Psoas muscle (tissue), 8 donors: ENCODE results near the gene CPTP. TPM values are rescaled to one million over a fixed set of nuclear protein-coding genes. Genes with fewer than 3 reads are reported as not detected.
A peak's percentile ranks its signal among the peaks of the same experiment; 100 is the strongest.

Experiments used
- ATAC-seq, 4 donors: fragments of 200-7000 bp; cut with Tn5 transposase; one replicate each; pipeline ENCODE4 v1.9.1; 2020; ENCODE audit warnings: moderate library complexity in 3 of 4, mild to moderate bottlenecking in 2 of 4
- DNase-seq, 2 donors: peaks; one replicate each; pipeline ENCODE4 v3.0.0-alpha.2; 2020
- H3K27ac ChIP-seq: fragments of 200-600 bp; one replicate; pipeline ENCODE4 v1.8.0; 2022
- H3K27me3 ChIP-seq, 3 donors: fragments of 200-600 bp in 1 of 3; one replicate each; pipeline versions ENCODE4 v1.6.1 to v1.8.0; 2013 to 2022; ENCODE audit warnings: low read length in 2 of 3, mild to moderate bottlenecking in 2 of 3, moderate library complexity in 1 of 3; ENCODE audit not compliant: insufficient read depth in 3 of 3
- H3K36me3 ChIP-seq, 2 donors: fragments of 200-600 bp in 1 of 2; one replicate each; pipeline versions ENCODE4 v1.6.1 to v1.8.0; 2013 to 2022; ENCODE audit warnings: low read depth in 1 of 2, mild to moderate bottlenecking in 1 of 2, moderate library complexity in 1 of 2; ENCODE audit not compliant: insufficient read depth in 1 of 2
- H3K4me1 ChIP-seq: fragments of 200-600 bp; one replicate; pipeline ENCODE4 v1.8.0; 2022
- H3K4me3 ChIP-seq: fragments of 200-600 bp; one replicate; pipeline ENCODE4 v1.8.0; 2022; ENCODE audit warnings: mild to moderate bottlenecking
- H3K9me3 ChIP-seq: fragments of 200-600 bp; one replicate; pipeline ENCODE4 v1.8.0; 2022
- CTCF ChIP-seq: fragments of 200-600 bp; IDR thresholded peaks from one replicate; pipeline ENCODE4 v1.8.0; 2022; ENCODE audit warnings: antibody characterized with exemption
- WGBS, 3 donors: extraction: QIAGEN DNeasy Blood & Tissue Kit; methylation state at CpG; one replicate each; pipeline versions ENCODE4 v1.1.6 to v1.1.7; 2013; 5-methylcytosine and 5-hydroxymethylcytosine counted together
- intact Hi-C, 2 donors: fragments of 100-400 bp; cut with DNase I; formaldehyde crosslinking; loops; one replicate each; pipeline versions ENCODE4 v1.11.0 to v1.14.2; 2022
- polyA plus RNA-seq, 3 donors: library from polyadenylated mRNA; stranded (reverse); fragments of 200-250 nt; gene quantifications; one replicate each; pipeline ENCODE4 v1.2.3, GENCODE V29; 2013
- total RNA-seq, 4 donors: library from RNA; stranded (reverse); fragmentation: NEBNext Ultra II Directional in 2 of 4; extraction: Animal tissue kit (Norgen Biotek cat#: 25700) in 2 of 4; gene quantifications; one replicate each; pipeline versions ENCODE4 v1.2.1 to v1.2.4, GENCODE V29; 2021 to 2023
- donor health status: healthy with polysubstance abuse.
- donor health status: DM: no; HTN: no; CAD: no; lungs with moderate emphysema.
- donor health status: Bipolar disorder and iron deficiency.
- donor health status: healthy.
- donor health status: DM: yes; HTN: yes; CAD: no.
- donor health status: DM: no; HTN: no; CAD: no.
- donor health status: DM: no; HTN: no; CAD: no.
- donor health status: DM: yes; HTN: yes; CAD: no.

CPTP gene
- total and polyA plus RNA-seq, 7 donors = 18.2 to 39.5 (median 31.3) TPM

GRCh38 chr1:1355416-1355815 is 30.8 kb downstream of the CPTP start:
- Histone ChIP-seq H3K27me3 (peaks cover 0 to 49% (median 3%) of the 10 kb centered on the region in 3 donors), H3K36me3 (peaks cover 0 to 4% of the 10 kb centered on the region in 2 donors), H3K9me3 (no peaks in the 10 kb centered on the region), H3K4me3 (peak overlapping the region; percentile 44), H3K27ac (no peak overlapping the region), H3K4me1 (peaks cover 21% of the 10 kb centered on the region)
- peak; percentile 54 to 71 for DNase-seq
- peak in 1 of 4 donors; percentile 12 for ATAC-seq
- no peak for TF ChIP-seq CTCF
- intact Hi-C loops = no loop called here
- WGBS, 3 donors = 3 to 12% (median 4%) methylated on average over 7 to 52 of the region's 52 CpGs

- ATAC-seq (no peak), DNase-seq (peak in 1 of 2 donors; percentile 49)
- 20 to 42% (median 26%) methylated on average over 7 to 8 of the region's 8 CpGs for WGBS, 3 donors
- intact Hi-C loops = no loop called here
- no peak for TF ChIP-seq CTCF
- Histone ChIP-seq H3K36me3 (peaks cover 0 to 4% of the 10 kb centered on the region in 2 donors), H3K27ac (no peak overlapping the region), H3K4me1 (peaks cover 28% of the 10 kb centered on the region), H3K27me3 (peaks cover 0 to 53% (median 7%) of the 10 kb centered on the region in 3 donors), H3K9me3 (no peaks in the 10 kb centered on the region), H3K4me3 (peak overlapping the region; percentile 57)
These were observed 31.7 kb downstream of the CPTP start for GRCh38 chr1:1356166-1356795.

- ATAC-seq (no peak), DNase-seq (peak in 1 of 2 donors; percentile 38)
- Histone ChIP-seq H3K4me1 (peaks cover 22% of the 10 kb centered on the region), H3K36me3 (peaks cover 0 to 4% of the 10 kb centered on the region in 2 donors), H3K27ac (peak overlapping the region; percentile 65), H3K9me3 (no peaks in the 10 kb centered on the region), H3K27me3 (peaks cover 0 to 57% (median 7%) of the 10 kb centered on the region in 3 donors), H3K4me3 (peak overlapping the region; percentile 57)
- intact Hi-C loops = no loop called here
- TF ChIP-seq CTCF = no peak
- WGBS, 3 donors = 19 to 48% (median 23%) methylated on average over 18 to 26 of the region's 26 CpGs
These were observed 32.3 kb downstream of the CPTP start for GRCh38 chr1:1356796-1357401.

- WGBS, 3 donors = 9 to 14% (median 9%) methylated on average over 17 to 18 of the region's 18 CpGs
- no peaks in the 10 kb centered on the region for H3K9me3 ChIP-seq
- H3K27ac ChIP-seq = peak overlapping the region; percentile 65
- peak overlapping the region; percentile 57 for H3K4me3 ChIP-seq
- TF ChIP-seq CTCF = no peak
- H3K27me3 ChIP-seq = peaks cover 0 to 57% (median 11%) of the 10 kb centered on the region in 3 donors
- no peak for ATAC-seq
- peaks cover 21% of the 10 kb centered on the region for H3K4me1 ChIP-seq
- intact Hi-C loops = no loop called here
- peaks cover 0 to 4% of the 10 kb centered on the region in 2 donors for H3K36me3 ChIP-seq
- peak in 1 of 2 donors; percentile 23 for DNase-seq
These were observed 33.4 kb downstream of the CPTP start for GRCh38 chr1:1357871-1358432.
